Stimulated activated CD4-positive, alpha-beta T cell treated with anti-CD3 and anti-CD28 coated beads, Interleukin-15, amount 100 ng/mL, for 24 hours (primary cell): ENCODE data around the gene ECI1.
"Not testable (repeated sequence)": the region's sequence is repeated elsewhere in the genome, so short reads cannot be mapped to it uniquely, and the experiment has no call there.

Source experiments
- DNase-seq: peaks from one replicate; pipeline ENCODE4 v3.0.0-alpha.2; 2020

ECI1 gene

GRCh38 chr16:2250652-2251295 is 613 bp downstream of the ECI1 start:
- peak; percentile 59 for DNase-seq

GRCh38 chr16:2246301-2246885 is 5.0 kb downstream of the ECI1 start:
- DNase-seq, result no peak

GRCh38 chr16:2244926-2245795 is 6.2 kb downstream of the ECI1 start:
- DNase-seq, result no peak

- no peak for DNase-seq
These were observed 7.1 kb downstream of the ECI1 start for GRCh38 chr16:2244301-2244700.

GRCh38 chr16:2243781-2244180 is 7.6 kb downstream of the ECI1 start:
- DNase-seq, result no peak

- DNase-seq, result no peak
These were observed 8.3 kb downstream of the ECI1 start for GRCh38 chr16:2243031-2243528.

GRCh38 chr16:2242598-2242997 is 8.8 kb downstream of the ECI1 start:
- DNase-seq, result no peak

- not testable (repeated sequence) for DNase-seq
These were observed 11.1 kb downstream of the ECI1 start for GRCh38 chr16:2240331-2240730.

- DNase-seq, result no peak
These were observed 12.3 kb downstream of the ECI1 start for GRCh38 chr16:2238838-2239675.

GRCh38 chr16:2238150-2238837 is 13.1 kb downstream of the ECI1 start:
- DNase-seq, result no peak

- no peak for DNase-seq
These were observed 13.8 kb downstream of the ECI1 start for GRCh38 chr16:2237493-2238149.

- no peak for DNase-seq
These were observed 14.3 kb downstream of the ECI1 start for GRCh38 chr16:2237102-2237482.

GRCh38 chr16:2236337-2237101 is 14.9 kb downstream of the ECI1 start, which contains the start of gene DNASE1L2:
DNASE1L2 (plus strand) TSS chr16:2236444; CDS start chr16:2236817, 373 bp downstream.
- DNase-seq, result peak; percentile 37

GRCh38 chr16:2235695-2236336 is 15.6 kb downstream of the ECI1 start:
- DNase-seq, result no peak

- DNase-seq, result no peak
These were observed 16.1 kb downstream of the ECI1 start for GRCh38 chr16:2235234-2235651.

- no peak for DNase-seq
These were observed 16.6 kb downstream of the ECI1 start for GRCh38 chr16:2234813-2235170.

GRCh38 chr16:2233872-2234812 is 17.2 kb downstream of the ECI1 start:
- no peak for DNase-seq

GRCh38 chr16:2233046-2233775 is 18.2 kb downstream of the ECI1 start:
- no peak for DNase-seq
